GM19455 (cell line): ENCODE measurements around the gene HNF4A.
A peak's percentile ranks its signal among the peaks of the same experiment; 100 is the strongest.
"Not testable (repeated sequence)": the region's sequence is repeated elsewhere in the genome, so short reads cannot be mapped to it uniquely, and the experiment has no call there.

Experiments used
- ATAC-seq: cut with Tn5 transposase; IDR thresholded peaks from one replicate; pipeline ENCODE4 v1.9.1; 2021; ENCODE audit not compliant: unreplicated experiment

Gene HNF4A

DNA sequence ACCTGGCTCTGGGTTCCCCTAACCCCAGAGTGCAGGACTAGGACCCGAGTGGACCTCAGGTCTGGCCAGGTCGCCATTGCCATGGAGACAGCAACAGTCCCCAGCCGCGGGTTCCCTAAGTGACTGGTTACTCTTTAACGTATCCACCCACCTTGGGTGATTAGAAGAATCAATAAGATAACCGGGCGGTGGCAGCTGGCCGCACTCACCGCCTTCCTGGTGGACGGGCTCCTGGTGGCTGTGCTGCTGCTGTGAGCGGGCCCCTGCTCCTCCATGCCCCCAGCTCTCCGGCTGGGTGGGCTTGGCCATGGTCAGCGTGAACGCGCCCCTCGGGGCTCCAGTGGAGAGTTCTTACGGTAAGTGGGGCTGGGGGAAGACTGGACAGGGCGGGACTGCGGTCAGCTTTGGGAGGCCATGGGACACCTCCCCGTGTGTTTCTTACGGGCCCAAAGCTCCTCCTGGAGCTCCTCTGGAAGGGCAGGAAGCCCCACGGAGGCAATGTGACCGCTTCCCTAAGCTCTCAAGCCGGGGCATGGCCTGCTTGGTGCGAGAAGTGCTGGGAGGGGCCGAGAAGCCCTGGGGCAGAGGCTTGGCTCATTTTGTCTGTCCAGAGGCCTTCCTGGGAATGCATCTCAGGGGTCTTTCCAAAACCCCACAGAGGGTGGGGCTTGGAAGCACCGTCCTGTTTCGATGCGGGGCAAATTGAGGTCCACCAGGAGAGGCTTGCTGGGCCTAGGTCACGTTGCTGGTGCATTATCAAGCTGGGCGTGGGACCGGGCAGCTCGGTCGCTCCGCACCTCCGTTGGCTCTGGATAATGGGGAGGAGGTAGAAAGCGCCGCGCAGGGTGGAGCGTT lies at the start of gene HNF4A:
TSS of gene HNF4A (plus strand) at position 202 of the 855 bp plus-strand sequence. CDS start at position 308, 106 bp downstream.
- no peak for ATAC-seq

DNA sequence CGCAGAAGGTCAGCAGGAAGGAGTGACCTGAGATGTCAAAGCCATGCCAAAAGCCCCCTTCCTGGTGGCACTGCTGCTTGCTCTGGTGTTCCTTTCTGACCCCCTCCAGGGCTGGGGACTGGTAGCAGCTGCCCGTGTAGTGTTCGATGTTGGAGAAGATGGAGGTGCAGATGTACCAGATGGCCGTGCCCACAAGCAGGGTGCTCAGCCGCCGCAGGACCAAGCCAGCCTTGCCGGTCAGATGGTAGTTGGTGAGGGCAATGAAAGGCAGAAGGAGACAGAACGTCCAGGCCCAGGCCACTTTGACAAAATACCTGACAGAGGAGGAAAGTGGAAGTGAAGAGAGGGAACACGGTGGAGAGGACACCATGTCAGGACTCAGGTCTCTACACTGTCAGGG lies 48.6 kb upstream of the HNF4A start:
- ATAC-seq, result no peak

DNA sequence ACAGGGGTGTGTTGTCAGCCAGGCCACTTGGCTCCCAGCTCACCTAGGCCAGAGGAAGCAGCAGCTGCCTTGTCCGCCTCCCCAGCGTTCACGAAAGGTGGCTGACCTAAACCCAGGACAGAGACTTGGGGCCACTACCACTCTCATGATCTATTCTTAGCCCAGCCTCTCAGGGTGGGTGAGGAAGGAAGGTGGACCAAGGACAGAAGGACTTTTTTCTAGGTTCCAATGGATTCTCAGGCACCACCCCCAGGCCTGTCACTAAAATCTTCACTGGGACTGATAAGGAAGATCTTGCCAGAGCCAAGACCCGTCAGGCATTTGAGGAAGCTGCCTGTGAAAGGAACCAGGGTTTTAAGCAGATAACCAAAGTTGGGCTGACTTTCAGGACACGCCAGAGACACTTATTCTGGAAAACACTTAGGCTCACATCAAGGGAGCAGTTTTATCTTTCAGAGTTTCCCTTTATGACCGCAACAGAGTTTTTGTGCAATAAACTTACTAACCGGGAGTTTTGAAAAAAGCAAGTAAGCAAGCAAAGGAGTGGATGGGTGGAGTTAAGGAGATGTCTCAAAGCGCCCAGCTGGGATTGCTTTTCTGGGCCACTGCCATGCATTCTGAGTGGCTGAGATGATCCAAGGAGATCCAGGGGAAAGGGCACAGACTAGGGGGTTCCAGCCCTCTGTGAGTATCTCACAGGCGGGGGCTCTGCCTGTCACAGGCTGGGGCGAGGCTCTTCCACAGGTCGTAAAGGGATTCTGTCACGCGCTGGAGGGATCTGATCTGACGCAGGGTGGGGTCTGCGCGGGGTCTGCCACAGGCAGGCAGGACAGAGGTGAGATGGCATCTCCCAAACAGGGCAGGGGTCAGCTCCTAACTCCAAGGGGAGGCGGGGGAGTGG lies 45.5 kb upstream of the HNF4A start:
- no peak for ATAC-seq

DNA sequence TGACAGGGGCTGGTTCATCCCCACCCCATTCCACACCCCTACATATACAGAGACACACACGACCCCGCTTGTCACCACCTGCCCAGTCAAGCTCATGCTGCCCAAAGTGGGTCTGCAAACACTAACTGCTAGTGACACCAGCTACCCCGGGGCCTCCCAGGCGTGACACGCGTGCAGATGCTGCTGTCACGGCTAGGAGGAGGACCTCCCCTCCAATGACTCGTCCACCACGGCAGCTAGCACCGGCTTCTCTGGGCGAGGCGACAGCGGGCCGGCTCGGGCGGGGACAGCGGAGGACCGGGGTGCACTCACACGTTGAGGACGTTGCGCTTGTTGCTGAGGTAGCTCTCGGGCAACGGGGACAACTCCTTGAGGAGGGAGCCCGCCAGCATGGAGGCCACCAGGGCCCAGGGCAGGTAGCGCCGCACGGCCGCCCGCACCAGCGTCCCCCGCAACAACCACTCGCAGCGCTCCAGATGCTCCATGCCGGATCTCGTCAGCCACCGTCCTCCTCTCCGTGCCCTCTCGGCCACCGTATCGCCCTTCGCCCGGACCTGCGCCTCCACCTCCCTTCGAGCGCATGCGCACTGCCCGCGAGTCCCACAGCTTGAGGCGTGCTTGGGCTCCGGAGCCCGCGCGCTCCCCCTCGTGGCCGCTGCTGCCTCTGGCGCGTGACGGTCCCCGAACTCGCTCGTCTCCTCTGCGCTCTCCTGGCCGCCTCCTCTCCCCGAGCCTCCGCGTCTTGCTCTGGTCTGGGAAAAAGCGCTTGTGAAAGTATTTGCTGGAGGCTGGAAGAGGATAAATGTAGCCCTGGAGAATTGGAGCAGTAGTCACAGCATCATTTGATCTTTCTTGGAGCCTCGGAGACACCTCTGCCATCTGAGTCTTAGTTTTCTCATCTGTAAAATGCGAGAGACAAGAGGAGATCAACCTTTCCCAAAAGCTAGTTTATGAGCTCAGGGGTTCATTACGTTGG lies 44.5 kb upstream of the HNF4A start, which contains the start of gene FITM2:
TSS of gene FITM2 (minus strand) at position 539 of the 976 bp plus-strand sequence. CDS start at position 485, 54 bp downstream.
- peak; percentile 78 for ATAC-seq

GRCh38 chr20:44314870-44315269 lies 40.6 kb upstream of the HNF4A start:
- no peak for ATAC-seq

DNA sequence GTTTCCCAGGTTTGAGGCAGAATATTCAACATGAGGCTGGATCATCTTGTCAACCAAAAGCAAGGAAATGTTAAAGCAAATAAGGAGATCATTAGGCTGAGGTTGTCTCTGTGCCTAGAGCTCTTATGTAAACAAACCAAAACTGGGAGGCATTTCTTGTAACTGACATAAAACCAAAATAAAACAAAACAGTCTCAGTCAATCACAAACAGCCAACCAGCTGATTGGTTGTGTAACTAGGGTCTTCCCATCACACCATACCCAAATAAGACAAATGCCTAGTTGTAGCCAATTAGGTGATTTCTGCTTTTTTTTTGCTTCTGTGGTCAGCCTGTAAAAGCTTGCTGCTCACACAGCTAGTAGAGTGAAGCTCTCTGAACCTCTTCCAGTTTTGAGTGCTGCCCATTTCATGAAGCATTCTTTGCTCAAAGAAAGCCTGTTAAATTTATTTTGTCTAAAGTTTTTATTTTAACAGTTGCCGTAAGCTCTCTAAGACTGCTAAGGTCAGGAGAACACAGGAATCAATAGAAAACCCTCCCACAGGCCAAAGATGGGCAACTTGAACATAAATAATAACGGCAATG lies 35.6 kb upstream of the HNF4A start:
- no peak for ATAC-seq

GRCh38 chr20:44324343-44324742 lies 31.2 kb upstream of the HNF4A start:
- no peak for ATAC-seq

DNA sequence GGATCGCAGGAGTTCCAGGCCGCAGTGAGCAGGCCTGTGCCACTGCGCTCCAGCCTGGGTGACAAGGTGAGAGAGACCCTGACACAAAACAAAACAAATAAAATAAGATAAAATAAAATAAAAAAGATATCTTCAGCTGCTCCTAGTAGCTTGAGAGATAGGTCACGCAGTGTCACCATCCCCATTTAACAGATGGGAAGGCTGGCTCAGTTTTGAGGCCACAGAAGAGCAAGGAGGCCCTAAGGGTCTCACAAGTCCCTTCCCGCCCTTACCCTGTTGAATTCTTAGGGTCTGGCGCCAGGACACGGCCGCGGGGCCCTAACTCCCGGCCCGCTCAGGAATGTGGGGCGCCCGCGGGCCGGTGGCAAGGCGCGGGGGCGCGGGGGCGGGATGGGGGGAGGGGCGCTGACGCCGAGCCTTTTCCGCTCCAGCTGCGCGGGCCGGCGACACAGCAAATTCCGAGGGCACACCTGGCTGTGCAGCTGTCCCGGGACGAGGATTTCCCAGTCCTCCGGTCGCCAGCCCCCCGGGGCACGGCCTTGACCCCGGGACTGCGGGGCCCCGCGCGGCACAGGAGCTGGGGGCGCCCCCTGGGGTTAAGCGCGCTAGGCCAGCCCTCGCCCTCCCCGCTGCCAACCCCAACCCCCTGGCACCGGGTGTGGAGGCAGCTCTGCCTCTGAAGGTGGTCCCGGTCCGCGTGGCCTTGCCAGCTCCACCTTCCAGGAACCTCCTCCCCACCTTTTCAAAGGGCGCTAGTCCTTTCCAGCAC lies 28.9 kb upstream of the HNF4A start:
- no peak for ATAC-seq

DNA sequence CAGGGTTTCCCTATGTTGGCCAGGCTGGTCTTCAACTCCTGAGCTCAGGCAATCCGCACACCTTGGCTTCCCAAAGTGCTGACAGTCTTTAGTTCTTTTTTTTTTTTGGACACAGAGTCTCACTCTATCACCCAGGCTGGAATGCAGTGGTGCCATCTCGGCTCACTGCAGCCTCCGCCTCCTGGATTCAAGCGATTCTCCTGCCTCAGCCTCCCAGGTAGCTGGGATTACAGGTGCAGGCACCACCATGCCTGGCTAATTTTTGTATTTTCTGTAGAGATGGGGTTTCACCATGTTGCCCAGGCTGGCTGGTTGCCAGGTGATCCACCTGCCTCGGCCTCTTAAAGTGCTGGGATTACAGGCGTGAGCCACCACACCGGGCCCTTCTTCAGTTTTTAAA lies 27.8 kb upstream of the HNF4A start:
- not testable (repeated sequence) for ATAC-seq

GRCh38 chr20:44328428-44328827 lies 27.1 kb upstream of the HNF4A start:
- ATAC-seq, result no peak

GRCh38 chr20:44331201-44331600 lies 24.3 kb upstream of the HNF4A start:
- no peak for ATAC-seq

DNA sequence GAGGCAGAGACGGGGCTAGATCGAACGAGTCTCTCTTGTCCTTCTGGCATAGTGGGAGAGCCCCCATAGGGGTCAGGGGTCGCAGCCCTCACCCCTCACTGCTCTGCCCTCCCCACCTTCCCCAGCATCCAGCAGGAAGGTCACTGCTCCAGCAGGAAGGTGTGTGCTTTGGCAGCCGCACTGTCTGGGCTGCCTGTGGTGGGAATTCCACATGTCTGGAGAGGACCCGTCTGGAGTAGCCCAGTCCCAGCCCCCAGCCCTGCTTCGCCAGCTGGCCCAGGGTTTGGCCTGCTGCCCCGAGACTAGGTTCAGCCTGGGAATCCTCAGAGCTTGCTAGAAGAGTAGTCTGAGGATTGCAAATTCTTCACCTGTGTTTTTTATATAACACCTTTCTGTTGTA lies 21.2 kb upstream of the HNF4A start:
- ATAC-seq, result no peak

DNA sequence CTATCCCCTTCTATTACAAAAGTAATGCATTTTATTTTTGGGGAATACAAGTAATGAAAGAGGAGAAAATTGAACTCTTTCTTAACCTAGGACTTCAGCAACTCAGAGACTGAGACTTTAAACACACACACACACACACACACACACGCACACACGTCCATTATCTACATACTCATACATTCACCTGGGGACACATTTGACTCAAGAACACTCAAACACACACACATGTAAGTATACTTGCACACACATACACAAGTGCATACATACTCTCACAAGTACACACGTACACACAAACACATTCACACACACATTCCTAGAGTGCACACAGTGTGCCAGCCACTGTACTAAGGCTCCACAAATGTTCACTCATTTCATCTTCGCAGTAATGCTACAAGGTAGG lies 20.8 kb upstream of the HNF4A start:
- ATAC-seq, result no peak

DNA sequence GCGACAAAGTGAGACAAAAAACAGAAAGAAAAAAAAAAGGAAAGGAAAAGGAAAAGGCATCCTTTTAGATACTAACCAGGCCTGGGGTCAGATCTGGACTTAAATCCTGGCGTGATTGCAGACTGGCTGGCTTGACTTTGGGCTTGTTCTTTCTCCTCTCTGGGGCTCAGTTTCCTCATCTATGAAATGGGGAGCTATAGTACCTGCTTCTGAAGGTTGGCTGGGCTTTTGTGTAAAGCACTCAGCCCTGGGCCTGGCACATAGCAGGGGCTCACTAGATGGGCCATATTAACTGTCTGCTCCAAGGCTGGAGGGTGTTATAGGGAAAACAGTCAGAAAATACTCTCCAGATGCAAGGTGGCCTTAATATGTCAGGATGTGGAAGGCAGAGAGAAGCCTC lies 19.8 kb upstream of the HNF4A start:
- ATAC-seq, result no peak

DNA sequence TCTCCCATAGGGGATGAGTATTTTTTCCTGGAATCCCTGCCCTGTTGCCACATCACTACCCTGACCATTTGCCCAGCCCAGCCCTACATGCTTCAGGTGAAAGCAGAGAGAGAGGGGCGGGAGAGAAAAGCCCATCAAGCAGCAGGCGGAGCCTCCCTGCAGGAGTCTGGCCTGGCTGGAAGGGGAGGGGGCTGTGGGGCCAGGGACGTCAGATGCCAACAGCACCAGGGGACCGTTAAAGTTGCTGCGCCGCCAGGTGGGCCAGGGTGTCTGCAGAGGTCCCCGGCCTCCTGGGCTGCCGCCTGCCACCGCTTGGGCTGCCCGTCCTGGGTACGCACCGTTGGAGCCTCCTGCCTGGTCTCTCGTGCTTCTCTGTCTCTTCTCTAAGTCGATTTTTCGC lies 19.4 kb upstream of the HNF4A start:
- no peak for ATAC-seq

DNA sequence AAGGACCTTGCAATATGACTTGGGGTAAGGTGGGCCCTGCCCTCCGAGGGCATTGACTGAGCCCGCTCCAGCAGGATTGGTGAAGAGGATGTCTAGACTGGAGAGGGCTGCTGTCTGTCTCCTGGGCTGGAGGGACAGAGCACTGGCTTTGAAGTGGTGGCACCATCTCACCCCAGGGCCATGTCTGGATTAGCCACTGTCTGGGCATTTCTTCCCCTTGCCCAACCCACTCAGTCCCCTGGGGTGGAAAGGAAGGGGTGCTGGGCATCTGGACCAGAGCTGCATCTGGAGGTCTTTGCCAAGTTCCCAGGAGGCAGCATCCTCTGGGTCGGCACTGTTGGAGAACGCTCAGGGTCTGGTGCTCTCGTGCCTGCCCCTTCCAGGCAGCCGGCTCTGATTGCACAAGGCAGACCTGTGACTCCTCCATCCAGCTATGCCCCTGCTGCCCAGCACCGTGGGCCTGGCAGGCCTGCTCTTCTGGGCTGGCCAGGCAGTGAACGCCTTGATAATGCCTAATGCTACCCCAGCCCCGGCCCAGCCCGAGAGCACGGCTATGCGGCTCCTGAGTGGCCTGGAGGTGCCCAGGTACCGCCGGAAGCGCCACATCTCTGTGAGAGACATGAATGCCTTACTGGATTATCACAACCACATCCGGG lies 18.6 kb upstream of the HNF4A start, which contains the start of gene R3HDML:
TSS of gene R3HDML (plus strand) at position 319 of the 656 bp plus-strand sequence. CDS start at position 434, 115 bp downstream.
- no peak for ATAC-seq

DNA sequence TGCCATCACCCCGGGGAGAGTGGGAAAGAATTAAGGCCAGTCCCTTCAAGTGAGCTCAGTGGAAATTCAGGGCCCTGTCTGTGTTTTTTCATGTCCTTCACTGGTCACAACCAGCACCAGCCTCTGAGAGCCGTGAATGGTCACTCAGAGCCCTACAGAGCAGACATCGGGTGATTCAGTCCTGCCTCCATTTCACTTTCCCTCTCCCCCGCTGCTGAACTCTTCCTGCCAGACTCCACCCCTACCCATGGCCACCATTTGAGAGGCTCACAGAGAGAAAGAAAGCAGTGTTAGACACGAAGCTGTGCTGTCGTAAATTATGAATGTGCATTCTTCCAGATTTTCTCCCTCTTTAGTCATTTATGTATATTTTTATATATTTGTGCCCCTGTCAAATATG lies 13.3 kb upstream of the HNF4A start:
- no peak for ATAC-seq

GRCh38 chr20:44343162-44343675 lies 12.3 kb upstream of the HNF4A start:
- ATAC-seq, result no peak

DNA sequence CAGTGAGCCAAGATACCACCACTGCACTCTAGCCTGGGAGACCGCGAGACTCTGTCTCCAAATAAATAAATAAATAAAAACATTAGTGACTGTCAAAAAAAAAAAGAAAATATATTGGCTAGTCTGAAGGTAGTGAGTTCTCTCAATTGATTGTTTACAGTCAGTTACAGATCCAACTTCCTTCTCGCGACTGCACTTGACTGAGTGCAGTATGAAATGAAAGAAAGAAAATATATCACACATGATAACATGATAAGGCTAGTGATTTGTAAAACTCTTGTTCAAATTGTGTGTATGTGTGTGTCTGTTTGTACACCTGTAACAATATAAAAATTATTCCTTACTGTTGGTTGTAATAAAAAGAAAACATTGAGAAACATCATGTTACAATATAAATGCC lies 10.8 kb upstream of the HNF4A start:
- no peak for ATAC-seq
